K562 (cell line): ENCODE data around the gene FAAP100. TPM values are rescaled to one million over a fixed set of nuclear protein-coding genes. Genes with fewer than 3 reads are reported as not detected.

ENCODE experiments used
- ATAC-seq: fragments of 200-7000 bp; cut with Tn5 transposase; 3 replicates; pipeline ENCODE4 v1.9.1; 2020; ENCODE audit warnings: moderate library complexity
- BruUV-seq: library from RNA; stranded (reverse); fragments of 400-500 nt; replicated peaks from 2 replicates; lab custom pipeline; 2021; lab: Mats Ljungman, UMichigan
- CTCF ChIA-PET: fragments of 300-600 bp; formaldehyde crosslinking; extraction: SDS; loops from one replicate; lab custom pipeline; 2021; ENCODE audit warnings: low intra/inter-chr PET ratio; lab: Yijun Ruan, JAX
- POLR2A ChIA-PET: fragments of 300-600, 350-650 bp; sonication (Branson Sonifier 250); formaldehyde crosslinking; extraction: SDS; loops from one replicate; lab custom pipeline; 2021; ENCODE audit warnings: antibody characterized with exemption, inconsistent platforms; lab: Yijun Ruan, JAX
- DNase-seq, 4 experiments: peaks; one replicate each; pipeline versions ENCODE4 v3.0.0 to v3.0.0-alpha.2; 2011 to 2018; ENCODE audit warnings: low spot score in 3 of 4, mixed read lengths in 3 of 4; ENCODE audit errors: extremely low read depth in 1 of 4
- FAIRE-seq: peaks from 2 replicates; lab custom pipeline; 2011; peaks lifted over from hg19 to GRCh38; lab: Jason Lieb, UNC
- H2AFZ ChIP-seq: 2 replicates; pipeline ENCODE4 v1.6.0; 2011; ENCODE audit warnings: low read depth, low read length, control low read depth, inconsistent platforms
- H3K27ac ChIP-seq: fragments of 200-600 bp; 3 replicates; pipeline ENCODE4 v1.8.0; 2011; ENCODE audit warnings: low read depth, mild to moderate bottlenecking, control low read depth, inconsistent platforms, low read length, moderate library complexity, mixed read lengths; ENCODE audit errors: extremely low read depth
- H3K27me3 ChIP-seq, 2 experiments: fragments of 300-600 bp in 1 of 2; 2 replicates in 1 of 2; 3 replicates in 1 of 2; pipeline versions ENCODE4 v1.6.0 to v1.8.0; 2011; ENCODE audit warnings: inconsistent platforms in 2 of 2, low read length in 2 of 2, mild to moderate bottlenecking in 1 of 2, mixed read lengths in 1 of 2, moderate library complexity in 1 of 2; ENCODE audit not compliant: control insufficient read depth in 2 of 2, insufficient read depth in 2 of 2
- H3K36me3 ChIP-seq: fragments of 300-600 bp; 3 replicates; pipeline ENCODE4 v1.8.0; 2011; ENCODE audit warnings: mild to moderate bottlenecking, low read length, inconsistent platforms; ENCODE audit not compliant: control insufficient read depth, insufficient read depth
- H3K4me1 ChIP-seq, 2 experiments: fragments of 200-600 bp in 1 of 2; replicated peaks in 1 of 2; 2 replicates in 1 of 2; 3 replicates in 1 of 2; pipeline versions ENCODE4 v1.5.1 to v1.8.0; 2011; ENCODE audit warnings: inconsistent platforms in 2 of 2, low read length in 2 of 2, mild to moderate bottlenecking in 1 of 2, mixed read lengths in 1 of 2, moderate library complexity in 1 of 2; ENCODE audit not compliant: control insufficient read depth in 2 of 2, insufficient read depth in 2 of 2
- H3K4me2 ChIP-seq: 2 replicates; pipeline ENCODE4 v1.6.1; 2011; ENCODE audit warnings: low read length, control low read depth, inconsistent platforms, mixed read lengths; ENCODE audit not compliant: insufficient read depth
- H3K4me3 ChIP-seq: fragments of 200-600 bp; sonication (generic), shearing (Covaris generic); 2 replicates; pipeline ENCODE4 v1.5.1; 2016; ENCODE audit warnings: control low read depth, inconsistent platforms
- H3K79me2 ChIP-seq: fragments of 200-600 bp; 3 replicates; pipeline ENCODE4 v1.8.0; 2011; ENCODE audit warnings: low read length, inconsistent platforms; ENCODE audit not compliant: control insufficient read depth, insufficient read depth
- H3K9ac ChIP-seq, 2 experiments: 2 replicates each; pipeline versions ENCODE4 v1.6.0 to v1.6.1; 2011; ENCODE audit warnings: low read depth in 2 of 2, low read length in 2 of 2, control low read depth in 1 of 2, inconsistent platforms in 1 of 2, mild to moderate bottlenecking in 1 of 2, mixed read lengths in 1 of 2; ENCODE audit not compliant: insufficient read depth in 1 of 2
- H3K9me1 ChIP-seq: one replicate; pipeline ENCODE4 v1.6.0; 2011; ENCODE audit warnings: inconsistent platforms, mild to moderate bottlenecking, low read length, moderate library complexity; ENCODE audit not compliant: control insufficient read depth, insufficient read depth
- H3K9me3 ChIP-seq: replicated peaks from 2 replicates; pipeline ENCODE4 v1.5.1; 2011; ENCODE audit warnings: low read depth, low read length, inconsistent platforms; ENCODE audit not compliant: control insufficient read depth, insufficient read depth
- H4K20me1 ChIP-seq: replicated peaks from 2 replicates; pipeline ENCODE4 v1.6.1; 2011; ENCODE audit warnings: low read length, inconsistent platforms, mixed read lengths; ENCODE audit not compliant: control insufficient read depth, insufficient read depth
- CCNT2 ChIP-seq: IDR thresholded peaks from 2 replicates; pipeline ENCODE4 v1.6.1; 2011; ENCODE audit warnings: borderline replicate concordance, low read depth, mild to moderate bottlenecking, moderate library complexity, mixed read lengths, low read length; ENCODE audit not compliant: insufficient read length; ENCODE audit errors: extremely low read depth
- GATA2 ChIP-seq: sonication (generic); formaldehyde crosslinking; IDR thresholded peaks from 2 replicates; pipeline ENCODE4 v1.4.0; 2020; ENCODE audit warnings: mild to moderate bottlenecking, missing genetic modification reagents
- SAP30 ChIP-seq: fragments of 200-600 bp; sonication (generic); IDR thresholded peaks from 2 replicates; pipeline ENCODE4 v1.6.1; 2012; ENCODE audit warnings: borderline replicate concordance, low read depth, mild to moderate bottlenecking, moderate library complexity, low read length, control low read depth, inconsistent platforms; ENCODE audit not compliant: insufficient read depth, poor library complexity, severe bottlenecking
- STAT5B ChIP-seq: fragments of 250-450 bp; sonication (Bioruptor Pico); IDR thresholded peaks from 2 replicates; pipeline ENCODE4 v1.8.0; 2021; ENCODE audit warnings: mild to moderate bottlenecking, inconsistent platforms
- TEAD4 ChIP-seq, 2 experiments: sonication (generic) in 1 of 2; formaldehyde crosslinking in 1 of 2; IDR thresholded peaks; 2 replicates each; pipeline versions ENCODE4 v1.6.1 to v1.8.0; 2012 to 2022; ENCODE audit warnings: borderline replicate concordance in 1 of 2, inconsistent platforms in 1 of 2, low read length in 1 of 2, mild to moderate bottlenecking in 1 of 2, missing genetic modification reagents in 1 of 2
- THRAP3 ChIP-seq: fragments of 450-650 bp; IDR thresholded peaks from 2 replicates; pipeline ENCODE4 v1.6.1; 2016; ENCODE audit warnings: mild to moderate bottlenecking, inconsistent platforms, borderline replicate concordance
- XRCC5 ChIP-seq: fragments of 200-400 bp; formaldehyde crosslinking; IDR thresholded peaks from 2 replicates; pipeline ENCODE4 v1.6.1; 2017; ENCODE audit warnings: low read depth, mild to moderate bottlenecking, low read length
- ZFP36 ChIP-seq: fragments of 150-350 bp; IDR thresholded peaks from 2 replicates; pipeline ENCODE4 v1.6.1; 2018; ENCODE audit warnings: low read length, low read depth; ENCODE audit not compliant: partially characterized antibody
- ZNF143 ChIP-seq: sonication (generic); formaldehyde crosslinking; IDR thresholded peaks from 2 replicates; pipeline ENCODE4 v1.9.0; 2022; ENCODE audit warnings: mild to moderate bottlenecking, missing genetic modification reagents
- WGBS: fragments of 100-300 bp; shearing (Covaris generic); methylation state at CpG from one replicate; pipeline ENCODE4 v1.1.6; 2016; ENCODE audit warnings: low coverage, mixed read lengths; ENCODE audit not compliant: insufficient coverage; ENCODE audit errors: missing lambda C conversion rate; 5-methylcytosine and 5-hydroxymethylcytosine counted together
- in situ Hi-C: fragments of 300-500 bp; cut with MboI; formaldehyde crosslinking; loops from 4 replicates; pipeline ENCODE4 v1.15.0; 2018; ENCODE audit warnings: inconsistent platforms, mixed read lengths
- intact Hi-C: fragments of 100-400 bp; cut with micrococcal nuclease; formaldehyde crosslinking; loops from 2 replicates; pipeline ENCODE4 v1.14.2; 2022
- polyA plus RNA-seq, 8 experiments: library from polyadenylated mRNA; depleted of rRNA in 4 of 8; stranded (reverse) in 5 of 8; unstranded in 3 of 8; fragments of >200 nt; fragmentation: Nextera tagmentation in 2 of 8; fragmentation: Illumina TruSeq in 1 of 8; extraction: Ambion mirVana in 2 of 8; extraction: Trizol in 1 of 8; gene quantifications; 2 replicates each; pipeline versions ENCODE4 v1.2.1 to v1.2.3, GENCODE V29; 2011 to 2014; ENCODE audit warnings: inconsistent platforms in 1 of 8, missing spikeins in 1 of 8
- total RNA-seq, 7 experiments: library from RNA; depleted of rRNA in 6 of 7; stranded (reverse); fragments of >200 nt in 6 of 7; fragmentation: Illumina TruSeq in 2 of 7; extraction: Trizol in 2 of 7; gene quantifications; 2 replicates each; pipeline versions ENCODE4 v1.2.1 to v1.2.3, GENCODE V29; 2011 to 2021; ENCODE audit warnings: low replicate concordance in 1 of 7
- TF ChIP-seq, protein P1 (sequence below): fragments of 450-650 bp; IDR thresholded peaks from 2 replicates; pipeline ENCODE4 v1.6.1; 2016

FAAP100 gene
- total and polyA plus RNA-seq, 9 of the 15 experiments (the other 6 are each of a cell fraction or from before 2014, with no cell fraction given) = 0.31 to 51.2 (median 12.6) TPM

DNA sequence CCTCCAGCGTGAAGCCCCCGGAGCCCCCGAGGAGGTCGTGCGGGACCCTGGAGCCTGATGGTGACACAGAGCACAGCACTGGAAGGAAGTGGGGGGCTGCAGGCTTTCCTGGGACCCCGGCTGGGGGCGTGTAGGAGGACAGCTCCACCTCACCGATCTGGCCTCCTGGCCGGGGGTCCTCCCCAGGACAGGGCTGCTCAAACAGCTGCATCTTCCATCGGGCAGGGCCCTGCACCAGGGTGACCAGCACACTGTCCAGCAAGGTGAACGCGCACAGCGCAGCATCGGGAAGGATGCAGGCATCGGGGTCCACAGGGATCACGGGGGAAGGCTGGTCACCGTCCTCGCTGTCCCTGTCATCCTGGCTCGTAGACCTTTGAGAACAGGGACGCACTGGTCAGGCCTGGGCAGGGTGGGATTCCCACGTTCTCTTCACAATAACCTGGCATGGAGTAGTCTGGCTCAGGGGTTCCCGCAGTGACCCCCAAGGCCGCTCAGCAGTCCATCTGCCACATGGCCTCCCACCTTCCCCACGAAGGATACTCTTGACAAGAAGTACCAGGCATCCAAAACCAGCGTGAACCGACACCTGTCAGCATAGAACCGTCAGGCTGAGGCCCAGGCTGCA, 1.2 kb downstream of the FAAP100 start:
- ChIA-PET POLR2A (interaction anchor here (0.6 to 2.4 kb wide), 5 partner anchors 13 to 39 kb away, joined by 3 to 26 read pairs (median 3); partner anchors contain the start of gene ACTG1), CTCF (no interaction called here)
- Histone ChIP-seq H3K4me2 (peak overlapping the region; percentile 96), H3K79me2 (peaks cover 37% of the 10 kb centered on the region), H3K9me1 (peaks cover 4% of the 10 kb centered on the region), H3K27ac (peak overlapping the region; percentile 90; the same call in 1 of the 3 replicates), H3K36me3 (peaks cover 49% of the 10 kb centered on the region), H3K4me3 (peak overlapping the region; percentile 97), H2AFZ (no peak overlapping the region), H4K20me1 (peaks cover 12% of the 10 kb centered on the region; the same call in 1 of the 2 replicates), H3K27me3 (no peaks in the 10 kb centered on the region), H3K9ac (peak overlapping the region; percentile 89 to 96; a peak in 3 of 4 replicates), H3K9me3 (no peaks in the 10 kb centered on the region), H3K4me1 (peaks cover 19 to 63% of the 10 kb centered on the region in 2 experiments; a peak in 4 of 5 replicates)
- intact Hi-C loops (no loop called here), in situ Hi-C loops (no loop called here)
- TSS peak; percentile 43 for BruUV-seq
- FAIRE-seq = no peak
- WGBS = 80% methylated on average over 24 of the region's 27 CpGs
- ATAC-seq = no peak
- TF ChIP-seq STAT5B (CRISPR knock-in tag) (no peak), GATA2 (CRISPR knock-in tag) (no peak), ZFP36 (peak; percentile 16), TEAD4 (IDR thresholded peaks at IDR 0.05; ENCODE audit: low read length) (no peak), TEAD4 (CRISPR knock-in tag; IDR thresholded peaks at IDR 0.05; ENCODE audit: borderline replicate concordance) (peak; percentile 51; the same call in 1 of the 2 replicates), SAP30 (no peak), ZNF143 (CRISPR knock-in tag) (0 out of 2 replicates have a peak, but pooled peaks have one; percentile 29), XRCC5 (0 out of 2 replicates have a peak, but pooled peaks have one; percentile 19), CCNT2 (no peak), THRAP3 (no peak)
- TF ChIP-seq, protein P1, sequence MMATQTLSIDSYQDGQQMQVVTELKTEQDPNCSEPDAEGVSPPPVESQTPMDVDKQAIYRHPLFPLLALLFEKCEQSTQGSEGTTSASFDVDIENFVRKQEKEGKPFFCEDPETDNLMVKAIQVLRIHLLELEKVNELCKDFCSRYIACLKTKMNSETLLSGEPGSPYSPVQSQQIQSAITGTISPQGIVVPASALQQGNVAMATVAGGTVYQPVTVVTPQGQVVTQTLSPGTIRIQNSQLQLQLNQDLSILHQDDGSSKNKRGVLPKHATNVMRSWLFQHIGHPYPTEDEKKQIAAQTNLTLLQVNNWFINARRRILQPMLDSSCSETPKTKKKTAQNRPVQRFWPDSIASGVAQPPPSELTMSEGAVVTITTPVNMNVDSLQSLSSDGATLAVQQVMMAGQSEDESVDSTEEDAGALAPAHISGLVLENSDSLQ = 0 out of 2 replicates have a peak, but pooled peaks have one; percentile 11
- DNase-seq = no peak
